Thyroid gland (tissue), 4 donors: ENCODE results near the gene AFF4. TPM values are rescaled to one million over a fixed set of nuclear protein-coding genes. Genes with fewer than 3 reads are reported as not detected.
"Not testable (repeated sequence)": the region's sequence is repeated elsewhere in the genome, so short reads cannot be mapped to it uniquely, and the experiment has no call there.

Experiments used
- DNase-seq, 2 donors: peaks; one replicate each; pipeline ENCODE4 v3.0.0-alpha.2; 2019
- H3K27ac ChIP-seq, 3 donors: fragments of 200-600 bp; sonication (generic); 1 replicate in 2 of 3; 2 replicates in 1 of 3; pipeline ENCODE4 v1.5.1; 2016 to 2019; ENCODE audit warnings: mild to moderate bottlenecking in 1 of 3, moderate library complexity in 1 of 3
- H3K27me3 ChIP-seq: fragments of 200-600 bp; sonication (generic); one replicate; pipeline ENCODE4 v1.5.1; 2019
- H3K36me3 ChIP-seq, 2 donors: fragments of 200-600 bp; sonication (generic); one replicate each; pipeline ENCODE4 v1.5.1; 2016 to 2019
- H3K4me1 ChIP-seq, 2 donors: fragments of 200-600 bp; sonication (generic); one replicate each; pipeline ENCODE4 v1.5.1; 2017 to 2019
- H3K4me3 ChIP-seq, 3 donors: fragments of 200-600 bp; sonication (generic); replicated peaks in 1 of 3; 1 replicate in 2 of 3; 2 replicates in 1 of 3; pipeline ENCODE4 v1.5.1; 2016; ENCODE audit warnings: mild to moderate bottlenecking in 1 of 3
- H3K9me3 ChIP-seq: fragments of 200-600 bp; sonication (generic); one replicate; pipeline ENCODE4 v1.5.1; 2017
- CTCF ChIP-seq, 6 experiments: fragments of 200-600 bp in 3 of 6; fragments of 450-650 bp in 3 of 6; sonication (generic) in 3 of 6; IDR thresholded peaks; one replicate each; pipeline ENCODE4 v1.5.1; 2016 to 2019; ENCODE audit warnings: antibody characterized with exemption in 6 of 6, mild to moderate bottlenecking in 2 of 6, inconsistent platforms in 1 of 6, moderate library complexity in 1 of 6
- POLR2A ChIP-seq, 2 donors: fragments of 450-650 bp; IDR thresholded peaks; one replicate each; pipeline ENCODE4 v1.6.1; 2017; ENCODE audit warnings: antibody characterized with exemption in 2 of 2, mild to moderate bottlenecking in 2 of 2, moderate library complexity in 1 of 2
- WGBS, 2 donors: methylation state at CpG; one replicate each; pipeline ENCODE4 v1.1.5; 2017; 5-methylcytosine and 5-hydroxymethylcytosine counted together
- intact Hi-C: fragments of 100-400 bp; cut with DNase I; formaldehyde crosslinking; loops from one replicate; pipeline ENCODE4 v1.15.1; 2023
- total RNA-seq, 4 donors: library from RNA; depleted of rRNA; stranded (reverse); fragments of >200 nt; gene quantifications; one replicate each; pipeline ENCODE4 v1.2.3, GENCODE V29; 2016

Gene AFF4
- total RNA-seq, 4 donors from 2014 or later: 81.7 to 150 (median 95.7) TPM

DNA sequence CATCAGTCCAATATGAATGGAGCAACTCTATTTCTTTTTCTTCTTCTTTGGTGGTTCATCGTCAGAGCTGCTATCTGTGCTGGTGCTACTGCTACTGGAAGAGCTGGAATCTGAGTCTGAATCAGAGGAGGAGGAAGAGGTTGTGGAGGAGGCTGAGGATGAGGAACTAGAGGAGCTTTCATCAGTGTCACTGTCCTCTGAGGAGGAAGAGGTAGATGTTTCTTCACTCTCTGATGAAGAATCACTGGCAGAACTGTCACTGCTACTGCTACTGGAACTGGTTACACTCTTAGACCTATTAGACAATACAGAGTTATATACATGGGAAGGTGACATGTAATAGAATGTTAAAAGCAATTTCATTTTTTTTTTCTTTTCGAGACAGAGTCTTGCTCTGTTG lies 35.1 kb upstream of the AFF4 start:
- no peaks in the 10 kb centered on the region for H3K27me3 ChIP-seq
- 97 to 99% methylated on average over 2 of the region's 2 CpGs for WGBS, 2 donors
- H3K36me3 ChIP-seq: peaks cover 0 to under 1% of the 10 kb centered on the region in 2 donors
- no peak overlapping the region for H3K27ac ChIP-seq
- no peak overlapping the region for H3K4me3 ChIP-seq
- DNase-seq: no peak
- TF ChIP-seq POLR2A (IDR thresholded peaks at IDR 0.05): no peak
- no peak for TF ChIP-seq CTCF (IDR thresholded peaks at IDR 0.05)
- intact Hi-C loops: no loop called here
- H3K9me3 ChIP-seq: no peaks in the 10 kb centered on the region
- H3K4me1 ChIP-seq: no peaks in the 10 kb centered on the region

GRCh38 chr5:132996307-132996706 lies 32.9 kb upstream of the AFF4 start:
- H3K27me3 ChIP-seq: no peaks in the 10 kb centered on the region
- H3K36me3 ChIP-seq: no peaks in the 10 kb centered on the region
- no peaks in the 10 kb centered on the region for H3K4me1 ChIP-seq
- no peak overlapping the region for H3K27ac ChIP-seq
- intact Hi-C loops: no loop called here
- 90 to 93% methylated on average over 1 of the region's 1 CpG for WGBS, 2 donors
- DNase-seq: no peak
- no peaks in the 10 kb centered on the region for H3K9me3 ChIP-seq
- no peak overlapping the region for H3K4me3 ChIP-seq
- TF ChIP-seq CTCF (IDR thresholded peaks at IDR 0.05) (no peak), POLR2A (IDR thresholded peaks at IDR 0.05) (no peak)

DNA sequence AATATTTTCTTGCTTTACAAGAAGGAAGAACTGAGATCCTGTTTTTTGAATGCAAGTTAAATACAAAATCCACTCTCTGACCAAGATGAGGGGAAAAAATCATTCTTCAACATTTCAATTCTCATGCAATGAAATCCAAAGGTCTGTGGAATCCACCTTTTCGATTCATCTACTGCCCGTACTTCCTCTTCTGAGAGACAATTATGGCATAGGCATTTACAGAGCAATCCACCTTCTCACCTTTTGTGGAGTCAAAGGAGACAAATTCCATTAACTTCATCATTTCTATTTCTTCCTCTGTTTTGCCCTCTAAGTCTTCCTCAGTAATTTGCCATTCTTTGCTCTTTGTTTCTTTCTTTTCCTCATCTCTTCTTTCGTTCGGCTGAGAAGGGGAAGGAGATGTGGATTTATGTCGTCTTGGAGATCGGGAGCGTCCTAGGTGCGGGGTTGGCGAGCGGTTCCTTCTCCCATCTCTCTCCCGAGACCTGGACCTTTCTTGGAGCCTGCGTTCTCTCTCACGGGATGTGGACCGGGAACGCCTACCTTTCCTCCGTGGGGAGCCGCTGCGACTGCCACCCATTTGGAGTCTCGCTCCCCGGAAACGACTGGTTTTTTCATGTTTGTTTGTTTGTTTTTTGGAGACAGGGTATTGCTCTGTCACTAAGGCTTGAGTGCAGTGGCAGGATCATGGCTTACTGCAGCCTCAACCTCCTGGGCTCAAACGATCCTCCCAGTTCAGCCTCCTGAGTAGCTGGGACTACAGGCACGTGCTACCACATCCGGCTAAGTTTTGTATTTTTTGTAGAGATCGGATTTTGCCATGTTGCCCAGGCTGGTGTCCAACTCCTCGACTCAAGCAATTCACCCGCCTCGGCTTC lies 24.3 kb upstream of the AFF4 start:
- DNase-seq: no peak
- H3K4me1 ChIP-seq: no peaks in the 10 kb centered on the region
- TF ChIP-seq POLR2A (IDR thresholded peaks at IDR 0.05): no peak
- no peak for TF ChIP-seq CTCF (IDR thresholded peaks at IDR 0.05)
- H3K4me3 ChIP-seq: no peak overlapping the region
- H3K27me3 ChIP-seq: no peaks in the 10 kb centered on the region
- no peaks in the 10 kb centered on the region for H3K36me3 ChIP-seq
- intact Hi-C loops: no loop called here
- no peaks in the 10 kb centered on the region for H3K9me3 ChIP-seq
- H3K27ac ChIP-seq: no peak overlapping the region
- 89 to 91% methylated on average over 28 of the region's 28 CpGs for WGBS, 2 donors

GRCh38 chr5:132982971-132983370 lies 19.5 kb upstream of the AFF4 start:
- H3K36me3 ChIP-seq, H3K9me3 ChIP-seq, intact Hi-C loops, DNase-seq, H3K27me3 ChIP-seq, H3K4me1 ChIP-seq, H3K27ac ChIP-seq, H3K4me3 ChIP-seq: not testable (repeated sequence)
- WGBS, 2 donors: 98% methylated on average over 11 of the region's 30 CpGs; no CpG with 5 or more reads in 1 of the 2 donors

- no peak overlapping the region for H3K27ac ChIP-seq
- H3K4me1 ChIP-seq: no peaks in the 10 kb centered on the region
- intact Hi-C loops: no loop called here
- no peak overlapping the region for H3K4me3 ChIP-seq
- H3K9me3 ChIP-seq: no peaks in the 10 kb centered on the region
- H3K36me3 ChIP-seq: no peaks in the 10 kb centered on the region
- no peaks in the 10 kb centered on the region for H3K27me3 ChIP-seq
- TF ChIP-seq CTCF (IDR thresholded peaks at IDR 0.05): no peak
- TF ChIP-seq POLR2A (IDR thresholded peaks at IDR 0.05): no peak
- 79 to 91% methylated on average over 3 of the region's 3 CpGs for WGBS, 2 donors
- DNase-seq: no peak
Observed at GRCh38 chr5:132981288-132981687, 17.9 kb upstream of the AFF4 start.
